ENCODE results near the gene UGT1A7. TPM values are rescaled to one million over a fixed set of nuclear protein-coding genes. Genes with fewer than 3 reads are reported as not detected.

Gene UGT1A7
- total RNA-seq, 1 donor from 2014 or later, result 0.12 TPM

DNA sequence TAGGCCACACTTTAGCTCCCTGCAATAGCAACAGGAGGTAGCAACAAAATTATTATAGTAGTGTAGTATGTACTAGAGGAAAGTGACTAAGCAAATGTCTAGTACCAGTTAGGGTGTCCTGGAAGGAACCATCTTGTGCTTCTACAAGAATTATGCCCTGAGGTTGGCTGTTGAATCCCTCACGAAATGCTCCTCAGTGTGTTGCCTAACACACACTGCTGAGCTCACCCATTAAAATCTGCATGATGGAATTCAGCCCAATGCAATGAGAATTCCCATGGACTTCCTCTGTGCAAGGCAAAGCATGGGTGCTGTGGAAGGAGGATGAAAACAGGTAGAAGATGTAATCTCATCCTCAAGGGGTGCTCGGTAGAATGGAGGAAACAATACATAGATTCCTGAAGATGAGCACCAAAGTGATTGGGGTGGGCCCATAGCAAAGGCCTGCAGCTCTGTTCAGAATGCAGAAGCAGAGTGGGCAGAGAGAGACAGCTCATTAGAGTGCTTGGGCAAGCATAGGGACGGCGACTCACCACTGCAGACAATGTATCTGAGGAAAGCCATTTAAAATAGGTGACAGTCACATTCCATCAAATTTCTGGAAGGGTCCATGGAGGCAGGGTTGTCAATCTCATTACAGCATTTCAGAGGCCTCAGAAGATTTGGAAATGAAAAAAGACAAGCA, 1.2 kb upstream of the UGT1A7 start:
- no peak overlapping the region for H3K27ac Mint-ChIP-seq (ENCODE audit: unreplicated experiment)
- TF ChIP-seq, protein P1, sequence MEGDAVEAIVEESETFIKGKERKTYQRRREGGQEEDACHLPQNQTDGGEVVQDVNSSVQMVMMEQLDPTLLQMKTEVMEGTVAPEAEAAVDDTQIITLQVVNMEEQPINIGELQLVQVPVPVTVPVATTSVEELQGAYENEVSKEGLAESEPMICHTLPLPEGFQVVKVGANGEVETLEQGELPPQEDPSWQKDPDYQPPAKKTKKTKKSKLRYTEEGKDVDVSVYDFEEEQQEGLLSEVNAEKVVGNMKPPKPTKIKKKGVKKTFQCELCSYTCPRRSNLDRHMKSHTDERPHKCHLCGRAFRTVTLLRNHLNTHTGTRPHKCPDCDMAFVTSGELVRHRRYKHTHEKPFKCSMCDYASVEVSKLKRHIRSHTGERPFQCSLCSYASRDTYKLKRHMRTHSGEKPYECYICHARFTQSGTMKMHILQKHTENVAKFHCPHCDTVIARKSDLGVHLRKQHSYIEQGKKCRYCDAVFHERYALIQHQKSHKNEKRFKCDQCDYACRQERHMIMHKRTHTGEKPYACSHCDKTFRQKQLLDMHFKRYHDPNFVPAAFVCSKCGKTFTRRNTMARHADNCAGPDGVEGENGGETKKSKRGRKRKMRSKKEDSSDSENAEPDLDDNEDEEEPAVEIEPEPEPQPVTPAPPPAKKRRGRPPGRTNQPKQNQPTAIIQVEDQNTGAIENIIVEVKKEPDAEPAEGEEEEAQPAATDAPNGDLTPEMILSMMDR (IDR thresholded peaks at IDR 0.05), result no peak
- H3K4me3 Mint-ChIP-seq (ENCODE audit: unreplicated experiment), result no peak overlapping the region
- no peaks in the 10 kb centered on the region for H3K36me3 Mint-ChIP-seq (ENCODE audit: low read depth)
- H3K9me3 Mint-ChIP-seq (ENCODE audit: low read depth), result peaks cover 6% of the 10 kb centered on the region
- H3K27me3 Mint-ChIP-seq (ENCODE audit: low read depth), result no peaks in the 10 kb centered on the region
- peaks cover 5% of the 10 kb centered on the region for H3K4me1 Mint-ChIP-seq (ENCODE audit: low read depth)
- no peak for DNase-seq (ENCODE audit: low spot score)

DNA sequence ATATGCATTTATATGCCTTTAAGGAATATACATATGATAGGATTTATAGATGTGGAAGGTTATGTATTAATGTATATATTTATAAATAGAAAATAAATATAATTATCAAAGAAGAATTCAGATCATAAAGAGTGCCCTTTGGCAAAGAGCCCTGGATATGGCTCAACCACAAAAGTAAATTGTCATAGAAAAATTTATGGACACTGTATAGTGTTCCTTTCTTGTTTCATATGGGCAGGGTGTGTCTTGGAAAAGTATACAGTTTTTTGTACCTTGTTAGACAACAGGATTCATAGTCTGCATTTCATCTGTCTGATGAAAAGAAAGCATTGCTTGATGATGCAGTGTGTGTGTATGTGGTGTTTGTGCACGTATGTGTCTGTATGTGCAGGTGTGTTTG, 2.9 kb downstream of the UGT1A7 start:
- Mint-ChIP-seq H3K4me3 (ENCODE audit: unreplicated experiment) (no peak overlapping the region), H3K27me3 (ENCODE audit: low read depth) (no peaks in the 10 kb centered on the region), H3K9me3 (ENCODE audit: low read depth) (no peaks in the 10 kb centered on the region), H3K36me3 (ENCODE audit: low read depth) (peaks cover 2% of the 10 kb centered on the region), H3K27ac (ENCODE audit: unreplicated experiment) (no peak overlapping the region), H3K4me1 (ENCODE audit: low read depth) (no peaks in the 10 kb centered on the region)
- TF ChIP-seq, protein P1 (IDR thresholded peaks at IDR 0.05), result no peak
- DNase-seq (ENCODE audit: low spot score), result no peak

- Mint-ChIP-seq H3K27ac (ENCODE audit: unreplicated experiment) (no peak overlapping the region), H3K4me3 (ENCODE audit: unreplicated experiment) (no peak overlapping the region), H3K9me3 (ENCODE audit: low read depth) (no peaks in the 10 kb centered on the region), H3K4me1 (ENCODE audit: low read depth) (no peaks in the 10 kb centered on the region), H3K27me3 (ENCODE audit: low read depth) (no peaks in the 10 kb centered on the region), H3K36me3 (ENCODE audit: low read depth) (peaks cover 2% of the 10 kb centered on the region)
- DNase-seq (ENCODE audit: low spot score), result no peak
- TF ChIP-seq, protein P1 (IDR thresholded peaks at IDR 0.05), result no peak
These were observed 5.2 kb downstream of the UGT1A7 start for GRCh38 chr2:233686928-233687327.

- Mint-ChIP-seq H3K4me3 (ENCODE audit: unreplicated experiment) (no peak overlapping the region), H3K9me3 (ENCODE audit: low read depth) (no peaks in the 10 kb centered on the region), H3K27ac (ENCODE audit: unreplicated experiment) (no peak overlapping the region), H3K36me3 (ENCODE audit: low read depth) (peaks cover 2% of the 10 kb centered on the region), H3K27me3 (ENCODE audit: low read depth) (no peaks in the 10 kb centered on the region), H3K4me1 (ENCODE audit: low read depth) (no peaks in the 10 kb centered on the region)
- no peak for DNase-seq (ENCODE audit: low spot score)
- TF ChIP-seq, protein P1 (IDR thresholded peaks at IDR 0.05), result no peak
These were observed 6.6 kb downstream of the UGT1A7 start for GRCh38 chr2:233688341-233688740.

DNA sequence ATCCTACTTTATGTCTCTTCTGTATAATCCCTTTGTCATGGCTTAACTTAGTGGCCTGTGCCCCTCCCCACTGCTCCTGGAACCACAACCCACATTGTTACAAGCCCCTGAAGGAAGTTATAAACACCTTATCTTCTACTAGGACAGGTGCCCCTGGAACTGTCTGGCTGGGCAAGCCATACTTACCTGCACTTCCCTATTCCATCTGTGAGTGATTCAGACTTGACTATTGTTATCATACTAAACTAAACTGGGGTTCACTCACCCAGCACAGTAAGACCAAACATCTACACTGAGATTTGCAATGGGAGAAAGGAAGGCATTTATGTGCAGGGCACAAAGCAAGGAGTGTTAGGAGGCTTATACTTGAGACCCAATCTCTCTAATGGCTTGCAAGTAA, 7.3 kb downstream of the UGT1A7 start:
- Mint-ChIP-seq H3K9me3 (ENCODE audit: low read depth) (no peaks in the 10 kb centered on the region), H3K36me3 (ENCODE audit: low read depth) (peaks cover 2% of the 10 kb centered on the region)
- TF ChIP-seq, protein P1 (IDR thresholded peaks at IDR 0.05), result no peak

More for the DNA sequence above, 7.3 kb downstream of the UGT1A7 start:
- H3K27ac Mint-ChIP-seq (ENCODE audit: unreplicated experiment), result no peak overlapping the region
- H3K4me3 Mint-ChIP-seq (ENCODE audit: unreplicated experiment), result no peak overlapping the region
- DNase-seq (ENCODE audit: low spot score), result no peak
- no peaks in the 10 kb centered on the region for H3K4me1 Mint-ChIP-seq (ENCODE audit: low read depth)
- H3K27me3 Mint-ChIP-seq (ENCODE audit: low read depth), result no peaks in the 10 kb centered on the region
